Left forelimb (tissue), 1 donor: Measurements from ENCODE around the gene PITPNC1.
"Not testable (repeated sequence)": the region's sequence is repeated elsewhere in the genome, so short reads cannot be mapped to it uniquely, and the experiment has no call there.

Source experiments
- DNase-seq: peaks from one replicate; pipeline ENCODE4 v3.0.0-alpha.2; 2018; ENCODE audit warnings: low spot score

Gene PITPNC1

GRCh38 chr17:67489273-67489672 is 112.2 kb downstream of the PITPNC1 start:
- no peak for DNase-seq

DNA sequence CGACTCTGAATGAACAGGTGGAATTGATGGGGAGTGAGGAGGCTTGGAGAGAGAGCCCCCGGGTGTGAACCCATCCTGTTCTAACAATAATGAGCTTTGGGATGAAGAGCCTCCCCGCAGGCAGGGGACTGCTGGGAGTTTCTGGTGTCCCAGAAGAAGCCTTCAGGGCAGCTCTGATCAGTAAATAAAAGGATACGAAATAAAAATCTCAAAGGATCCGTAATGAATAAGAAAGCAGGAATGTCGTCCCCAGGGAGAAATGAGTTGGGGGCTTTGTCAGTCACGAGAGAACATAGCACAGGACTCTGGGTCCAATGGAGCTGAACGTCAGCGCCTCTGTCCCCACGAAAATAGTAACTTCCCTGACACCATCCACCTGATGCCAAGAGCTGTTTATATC is 113.4 kb downstream of the PITPNC1 start:
- DNase-seq: no peak

GRCh38 chr17:67491009-67491680 is 114.1 kb downstream of the PITPNC1 start:
- peak; percentile 73 for DNase-seq

- no peak for DNase-seq
Measured at GRCh38 chr17:67491681-67492024, 114.6 kb downstream of the PITPNC1 start.

- no peak for DNase-seq
Measured at GRCh38 chr17:67492251-67492740, 115.2 kb downstream of the PITPNC1 start.

- no peak for DNase-seq
Measured at GRCh38 chr17:67492824-67493517, 115.9 kb downstream of the PITPNC1 start.

DNA sequence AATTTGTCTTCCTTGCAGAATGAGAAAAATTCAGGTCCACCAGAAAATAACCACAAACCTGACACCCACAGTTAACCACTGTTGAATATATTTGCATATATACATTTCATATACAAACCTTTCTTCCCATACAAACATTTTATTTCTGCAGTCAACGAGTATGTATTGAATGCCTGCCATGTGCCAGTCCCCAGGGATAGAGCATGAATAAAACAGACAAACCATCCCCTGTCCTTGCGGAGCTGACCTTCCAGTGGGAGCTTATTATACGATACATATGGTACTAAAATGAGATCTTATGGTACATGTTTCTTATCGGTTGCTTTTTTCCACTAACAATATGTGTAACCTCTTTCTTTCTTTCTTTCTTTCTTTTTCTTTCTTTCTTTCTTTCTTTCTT is 116.7 kb downstream of the PITPNC1 start:
- no peak for DNase-seq

DNA sequence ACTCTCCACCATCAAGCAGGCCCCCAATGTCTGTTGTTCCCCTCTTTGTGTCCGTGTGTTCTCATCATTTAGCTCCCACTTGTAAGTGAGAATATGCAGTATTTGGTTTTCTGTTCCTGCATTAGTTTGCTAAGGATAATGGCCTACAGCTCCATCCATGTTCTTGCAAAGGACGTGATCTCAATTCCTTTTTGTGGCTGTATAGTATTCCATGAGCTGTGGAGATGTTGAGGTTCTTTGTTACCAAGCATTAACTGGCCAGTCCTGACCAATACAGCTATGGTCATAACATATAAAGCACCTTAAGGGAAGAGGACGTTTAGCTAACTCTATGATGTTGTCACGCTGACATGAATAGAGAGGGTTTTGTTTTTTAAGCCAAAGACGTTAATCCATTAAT is 118.5 kb downstream of the PITPNC1 start:
- DNase-seq: not testable (repeated sequence)

DNA sequence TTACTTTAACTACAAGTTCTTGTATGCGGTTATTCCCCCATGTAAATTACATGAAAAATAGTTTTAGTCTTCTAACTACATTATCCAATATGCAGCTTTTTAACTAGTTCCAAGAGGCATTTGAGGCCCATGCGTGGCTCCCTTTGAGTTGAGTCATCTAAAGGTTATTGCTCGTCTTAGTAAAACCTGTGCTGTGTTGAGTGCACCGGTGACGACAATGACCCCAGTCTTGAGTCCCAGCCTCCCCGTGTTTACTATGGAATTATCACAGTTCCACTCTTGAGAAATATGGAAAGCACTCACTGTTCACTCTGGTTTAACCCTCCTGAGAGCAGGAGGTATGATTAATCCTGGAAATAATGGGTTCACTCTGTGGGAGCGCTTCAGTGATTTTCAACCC is 119.2 kb downstream of the PITPNC1 start:
- DNase-seq: no peak

DNA sequence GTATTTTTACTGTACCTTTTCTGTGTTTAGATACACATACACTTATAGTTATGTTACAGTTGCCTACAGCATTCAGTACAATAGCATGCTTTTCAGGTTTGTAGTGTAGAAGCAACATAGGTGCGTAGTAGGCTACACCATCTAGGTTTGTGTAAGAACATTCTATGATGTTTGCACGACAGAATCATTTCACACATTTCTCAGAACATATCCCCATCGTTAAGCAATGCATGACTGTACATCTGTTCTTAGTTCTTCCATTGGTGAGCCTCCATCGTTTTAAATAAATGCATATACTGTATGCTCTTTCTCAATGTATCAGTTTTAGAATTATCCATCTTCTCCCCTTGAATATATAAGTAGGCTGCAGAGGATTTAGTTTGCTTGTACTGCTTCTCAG is 122.6 kb downstream of the PITPNC1 start:
- DNase-seq: no peak

DNA sequence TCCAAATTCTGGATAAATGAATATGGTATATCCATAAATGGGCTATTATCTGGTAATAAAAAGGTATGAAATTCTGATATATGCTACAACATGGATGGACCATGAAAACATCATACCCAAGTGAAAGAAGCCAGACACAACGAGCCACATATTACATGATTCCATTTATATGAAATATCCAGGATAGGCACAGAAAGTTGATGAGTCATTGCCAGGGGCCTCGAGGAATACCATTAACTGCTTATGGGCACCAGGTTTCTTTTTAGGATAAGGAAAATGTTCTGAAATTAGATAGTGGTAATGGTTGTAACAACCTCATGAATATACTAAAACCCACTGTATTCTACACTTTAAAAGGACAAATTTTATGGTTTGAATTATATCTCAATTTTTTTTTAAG is 123.2 kb downstream of the PITPNC1 start:
- no peak for DNase-seq

- DNase-seq: no peak
Measured at GRCh38 chr17:67500677-67501300, 123.7 kb downstream of the PITPNC1 start.

GRCh38 chr17:67502151-67502550 is 125.1 kb downstream of the PITPNC1 start:
- DNase-seq: no peak

DNA sequence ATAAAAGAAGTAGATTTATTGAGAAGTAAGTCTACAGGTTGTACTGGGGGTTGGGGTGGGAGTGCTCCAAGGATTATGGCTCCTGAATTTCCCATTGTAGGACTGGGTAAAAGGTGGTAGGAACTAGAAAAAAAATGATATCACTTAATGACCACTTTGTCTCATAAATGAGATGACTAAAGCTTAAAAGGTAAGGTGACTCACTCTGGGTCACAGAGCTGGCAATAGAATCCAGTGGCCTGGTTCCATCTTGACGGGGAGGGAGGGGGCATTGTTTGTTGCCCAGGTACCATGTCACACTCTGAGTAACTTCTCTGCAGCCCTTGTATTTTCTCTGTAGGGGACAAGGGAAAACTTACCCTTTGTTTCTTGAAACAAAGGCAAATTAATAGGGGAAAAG is 126.1 kb downstream of the PITPNC1 start:
- DNase-seq: no peak

DNA sequence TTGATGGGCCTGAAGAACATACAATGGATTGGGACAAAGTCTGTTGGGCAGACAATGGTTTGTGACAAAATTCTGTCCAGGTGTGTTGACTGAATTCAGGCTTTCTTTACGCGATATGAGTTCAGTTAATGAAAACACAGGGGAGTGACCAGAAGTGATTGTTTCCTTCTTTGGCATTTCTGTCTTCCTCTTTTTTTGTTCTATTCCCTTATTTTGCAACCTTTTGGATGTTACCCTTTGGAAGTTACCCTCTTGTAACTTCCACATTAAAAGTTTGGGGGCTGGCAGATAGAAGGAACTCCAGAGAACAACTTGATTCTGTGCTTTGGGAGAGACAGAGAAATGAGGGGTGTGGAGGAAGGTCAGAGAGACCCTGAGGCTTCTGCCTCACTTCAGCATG is 126.7 kb downstream of the PITPNC1 start:
- DNase-seq: no peak

GRCh38 chr17:67504182-67504581 is 127.1 kb downstream of the PITPNC1 start:
- DNase-seq: no peak

- no peak for DNase-seq
Measured at GRCh38 chr17:67506966-67507365, 129.9 kb downstream of the PITPNC1 start.

GRCh38 chr17:67509390-67510287 is 132.6 kb downstream of the PITPNC1 start:
- no peak for DNase-seq

GRCh38 chr17:67511012-67511411 is 133.9 kb downstream of the PITPNC1 start:
- no peak for DNase-seq

GRCh38 chr17:67511804-67512203 is 134.7 kb downstream of the PITPNC1 start:
- DNase-seq: no peak

DNA sequence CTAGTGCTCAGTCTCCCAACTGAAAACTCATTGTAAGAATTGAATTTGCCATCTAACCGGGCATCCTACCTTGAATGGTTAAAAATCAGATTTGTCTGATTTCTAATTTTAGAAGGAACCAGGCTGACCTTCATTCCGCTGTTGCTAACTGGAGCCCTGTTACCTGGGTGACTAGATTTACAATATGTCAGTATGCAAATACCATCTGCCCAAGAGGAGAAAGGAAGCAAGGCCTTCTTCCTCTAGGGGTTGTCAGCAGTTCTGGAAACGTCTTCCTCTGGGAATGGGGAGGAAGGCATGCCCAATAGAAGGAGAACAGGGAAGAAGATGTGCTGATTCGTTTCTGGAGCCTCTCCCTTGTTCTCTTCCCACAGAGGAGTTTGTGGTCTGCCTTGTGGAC is 137.9 kb downstream of the PITPNC1 start:
- DNase-seq: no peak

DNA sequence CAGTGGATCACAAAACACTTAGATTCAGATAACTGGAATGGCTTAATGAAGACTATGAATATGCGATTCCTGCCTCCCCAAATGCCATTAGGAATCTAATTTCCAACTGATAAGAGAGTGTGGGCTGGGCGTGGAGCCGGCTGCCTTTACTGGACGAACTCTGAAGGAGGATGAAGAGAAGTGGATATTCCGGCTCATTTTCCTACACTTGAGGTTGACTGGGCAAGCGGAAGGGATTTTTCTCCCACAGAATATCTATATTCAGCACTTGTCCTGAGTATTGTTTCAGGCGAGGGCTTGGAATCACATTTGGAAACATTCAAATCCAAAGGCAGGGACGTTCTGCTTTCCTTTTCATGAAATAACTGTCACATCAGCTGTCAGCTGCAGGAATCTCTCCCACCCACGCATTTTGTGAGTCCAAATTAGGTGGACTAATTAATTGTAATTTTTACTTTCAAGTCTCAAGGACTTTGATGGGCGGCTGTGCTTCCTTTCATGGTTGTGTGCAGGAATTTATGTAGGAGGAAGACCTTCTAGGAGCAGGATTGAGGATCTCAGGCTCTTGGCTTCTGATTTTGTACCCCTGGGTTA is 138.5 kb downstream of the PITPNC1 start:
- DNase-seq: no peak
